DMS153 treated with DMSO at 0.1 percent for 48 hours (cell line): ENCODE measurements around the gene RIBC2.
A peak's percentile ranks its signal among the peaks of the same experiment; 100 is the strongest.
"Not testable (repeated sequence)": the region's sequence is repeated elsewhere in the genome, so short reads cannot be mapped to it uniquely, and the experiment has no call there.

Experiments used
- DNase-seq: peaks from one replicate; lab custom pipeline; 2025; ENCODE audit not compliant: unreplicated experiment; lab: John Stamatoyannopoulos, UW

Gene RIBC2, protein sequence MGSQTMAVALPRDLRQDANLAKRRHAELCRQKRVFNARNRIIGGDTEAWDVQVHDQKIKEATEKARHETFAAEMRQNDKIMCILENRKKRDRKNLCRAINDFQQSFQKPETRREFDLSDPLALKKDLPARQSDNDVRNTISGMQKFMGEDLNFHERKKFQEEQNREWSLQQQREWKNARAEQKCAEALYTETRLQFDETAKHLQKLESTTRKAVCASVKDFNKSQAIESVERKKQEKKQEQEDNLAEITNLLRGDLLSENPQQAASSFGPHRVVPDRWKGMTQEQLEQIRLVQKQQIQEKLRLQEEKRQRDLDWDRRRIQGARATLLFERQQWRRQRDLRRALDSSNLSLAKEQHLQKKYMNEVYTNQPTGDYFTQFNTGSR

DNA sequence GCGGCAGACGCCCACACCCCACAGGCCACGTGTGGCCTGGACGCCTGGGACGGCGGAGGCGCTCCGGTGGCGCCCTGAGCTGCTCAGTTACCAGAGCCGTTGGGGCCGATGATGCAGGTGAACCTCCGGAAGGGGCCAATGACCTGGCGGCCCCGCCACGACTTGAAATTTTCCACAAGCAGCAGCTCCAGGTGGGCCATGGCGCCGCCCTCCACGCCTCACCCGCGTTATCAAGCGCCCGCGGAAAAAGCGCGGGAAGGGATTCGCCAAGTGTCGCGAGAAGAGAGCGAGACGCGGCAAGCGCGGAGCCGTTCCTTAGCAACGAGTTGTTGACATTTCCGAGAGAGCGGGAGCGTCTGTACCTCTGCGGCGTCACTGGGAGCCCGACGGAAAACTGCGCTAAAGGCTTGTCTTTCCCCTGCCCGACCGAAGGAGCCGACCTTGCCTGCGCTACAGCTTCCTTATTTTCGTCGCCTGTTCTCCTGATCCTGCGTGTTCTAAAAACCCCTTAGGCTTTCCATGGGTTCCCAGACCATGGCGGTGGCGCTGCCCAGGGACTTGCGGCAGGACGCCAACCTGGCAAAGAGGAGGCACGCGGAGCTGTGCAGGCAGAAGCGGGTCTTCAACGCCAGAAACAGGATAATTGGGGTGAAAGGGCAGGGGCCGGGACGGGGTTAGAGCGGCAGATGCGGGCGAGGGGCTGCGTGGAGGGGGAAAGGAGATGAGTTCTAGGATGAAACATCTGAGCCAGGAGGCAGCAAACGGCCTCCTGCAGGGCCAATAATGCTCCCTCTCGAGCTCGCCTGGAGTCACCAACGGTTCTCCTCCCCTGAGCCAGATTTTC is at the start of gene RIBC2, which contains the start of gene SMC1B:
Gene RIBC2, plus strand, starts transcription at position 326 of the 844 bp plus-strand sequence. Its CDS starts 194 bp downstream, at position 520.
Gene SMC1B, minus strand, starts transcription at position 232 of the 844 bp plus-strand sequence. Its CDS starts 32 bp downstream, at position 200.
- DNase-seq: peak; percentile 87

DNA sequence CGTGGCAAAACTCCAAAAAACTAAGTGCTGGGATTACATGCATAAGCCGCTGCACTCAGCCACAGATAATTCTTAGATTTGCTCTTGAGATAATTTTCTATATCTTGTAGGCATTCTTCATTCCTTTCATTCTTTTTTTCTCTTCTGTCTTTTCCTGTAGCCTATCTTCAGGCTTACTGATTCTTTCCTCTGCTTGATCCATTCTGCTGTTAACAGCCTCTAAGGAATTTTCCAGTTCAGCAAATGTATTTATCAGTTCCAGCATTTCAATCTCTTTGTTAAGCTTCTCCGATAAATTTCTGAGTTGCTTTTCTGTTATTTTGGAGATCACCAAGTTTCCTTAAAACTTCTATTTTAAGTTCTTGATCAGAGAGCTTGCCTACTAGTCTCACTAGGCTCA is 46.8 kb upstream of the RIBC2 start:
- no peak for DNase-seq

DNA sequence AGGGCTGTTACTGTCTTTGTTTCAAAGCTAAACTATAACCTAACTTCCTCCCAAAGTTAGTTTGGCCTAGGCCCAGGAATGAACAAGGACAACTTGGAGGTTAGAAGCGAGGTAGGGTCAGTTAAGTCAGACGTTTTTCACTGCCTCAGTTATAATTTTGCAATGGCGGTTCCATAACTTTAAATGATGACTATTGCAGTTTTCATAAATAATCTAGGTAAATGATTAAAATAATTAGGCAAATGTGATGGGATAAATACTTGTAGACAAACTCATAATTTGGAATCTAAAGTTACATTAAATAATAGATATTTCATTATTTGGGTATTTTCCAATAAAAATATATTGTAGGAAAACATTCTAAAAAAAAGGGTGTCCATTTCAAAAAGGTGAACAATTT is 39.9 kb upstream of the RIBC2 start:
- DNase-seq: not testable (repeated sequence)

DNA sequence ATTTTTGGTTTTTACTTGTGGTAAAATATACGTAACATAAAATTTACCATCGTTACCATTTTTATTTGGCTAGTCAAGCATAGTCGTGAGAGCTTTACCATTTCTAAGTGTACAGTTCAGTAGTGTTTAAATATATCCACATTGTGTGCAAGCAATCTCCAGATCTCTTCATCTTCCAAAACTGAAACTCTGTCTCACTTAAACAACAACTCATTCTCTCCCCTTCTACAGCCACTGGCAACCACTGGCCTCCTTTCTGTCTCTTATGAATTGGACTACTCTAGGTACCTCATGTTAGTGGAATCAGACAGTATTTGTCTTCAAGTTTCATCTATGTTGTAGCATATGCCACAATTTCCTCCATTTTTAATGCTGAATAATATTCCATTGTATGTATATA is 37.5 kb upstream of the RIBC2 start:
- DNase-seq: no peak

DNA sequence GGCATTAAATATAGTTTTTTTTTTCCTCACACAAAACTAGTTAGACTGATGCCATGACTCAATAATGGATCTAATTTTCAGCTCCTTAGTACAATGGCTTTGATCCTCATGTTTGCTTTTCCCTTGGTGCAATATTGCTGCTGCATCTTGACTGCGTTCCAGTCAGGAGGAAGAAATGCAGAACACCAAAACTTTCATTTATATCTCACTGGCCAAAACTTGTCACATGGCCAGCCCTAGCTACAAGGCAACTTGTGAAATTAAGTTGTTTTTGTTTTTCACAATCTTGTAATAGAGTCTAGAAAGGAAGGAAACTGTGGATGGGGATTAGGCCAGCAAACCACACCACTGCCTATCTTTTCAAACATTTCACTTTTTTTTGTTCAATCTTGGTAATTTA is 36.8 kb upstream of the RIBC2 start:
- DNase-seq: no peak

DNA sequence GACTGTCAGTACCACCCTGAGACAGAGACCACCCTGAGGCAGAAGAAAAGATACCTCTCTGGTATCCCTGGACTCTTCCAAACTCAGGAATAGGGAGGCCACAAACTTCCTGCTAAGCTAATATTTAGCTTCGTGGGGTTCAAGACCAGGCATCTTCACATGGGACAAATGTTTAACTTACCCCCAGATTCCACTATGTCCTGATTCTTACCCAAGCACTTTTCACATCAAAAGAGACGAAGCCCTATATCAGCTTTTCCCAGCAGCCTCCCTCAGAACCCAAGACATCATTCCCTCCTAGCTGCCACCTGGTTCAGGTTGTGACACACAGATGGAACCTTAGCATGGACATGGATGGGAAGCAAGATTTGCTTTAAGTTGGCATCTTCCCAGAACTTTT is 32.1 kb upstream of the RIBC2 start:
- DNase-seq: no peak

DNA sequence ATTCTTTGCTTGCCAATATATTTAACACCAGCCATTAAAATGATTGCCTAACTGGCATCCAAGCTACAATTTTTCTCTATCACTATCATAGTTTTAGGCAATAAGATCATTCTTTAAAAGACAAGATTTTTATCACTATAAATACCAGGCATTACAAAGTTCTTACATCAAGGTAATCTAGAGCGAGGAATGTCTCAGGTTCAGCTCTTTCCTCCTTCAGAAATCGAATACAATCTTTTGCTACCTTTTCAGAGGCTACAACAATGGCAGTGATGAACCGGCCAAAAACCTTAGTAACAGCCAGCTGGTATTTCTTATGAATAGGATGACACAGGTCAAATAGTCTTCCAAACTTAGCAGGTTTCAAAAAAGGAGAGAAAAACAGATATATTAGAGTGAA is 23.9 kb upstream of the RIBC2 start:
- DNase-seq: no peak

DNA sequence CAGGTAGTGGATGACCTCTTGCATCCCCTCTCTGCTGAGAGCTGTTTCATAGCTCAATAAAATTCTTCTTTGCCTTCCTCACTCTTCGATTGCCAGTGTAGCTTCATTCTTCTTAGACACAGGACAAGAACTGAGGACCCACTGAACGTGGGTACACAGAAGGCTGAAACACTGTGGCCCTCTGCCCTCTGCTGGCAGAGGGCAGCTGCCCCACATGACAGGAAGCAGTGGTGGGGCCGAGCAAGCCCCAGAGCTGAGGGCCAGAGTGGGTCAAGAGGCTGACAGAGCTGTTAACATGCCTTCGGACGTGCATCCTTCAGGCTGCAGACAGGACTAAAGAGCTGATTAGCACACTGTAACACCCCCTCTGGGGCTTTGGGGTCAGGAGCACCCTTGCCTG is 15.7 kb upstream of the RIBC2 start:
- DNase-seq: no peak

DNA sequence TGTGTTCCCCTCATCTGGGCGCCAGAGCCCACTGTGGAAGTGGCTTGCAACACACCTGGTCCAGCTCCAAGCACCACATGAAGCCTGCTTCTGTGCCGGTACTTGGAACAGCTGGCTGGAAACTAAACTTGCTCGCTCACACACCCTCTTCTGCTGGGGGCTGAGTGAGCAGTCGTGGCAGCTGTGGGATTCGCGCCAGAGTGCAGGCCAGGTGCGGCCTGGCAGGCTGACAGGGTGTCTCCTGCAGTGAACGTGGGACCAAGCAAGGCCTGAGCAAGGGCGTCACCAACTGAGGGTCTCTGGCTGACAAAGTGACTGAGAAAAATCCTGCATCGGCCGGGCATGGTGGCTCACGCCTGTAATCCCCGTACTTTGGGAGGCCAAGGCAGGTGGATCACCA is 15.3 kb upstream of the RIBC2 start:
- no peak for DNase-seq

DNA sequence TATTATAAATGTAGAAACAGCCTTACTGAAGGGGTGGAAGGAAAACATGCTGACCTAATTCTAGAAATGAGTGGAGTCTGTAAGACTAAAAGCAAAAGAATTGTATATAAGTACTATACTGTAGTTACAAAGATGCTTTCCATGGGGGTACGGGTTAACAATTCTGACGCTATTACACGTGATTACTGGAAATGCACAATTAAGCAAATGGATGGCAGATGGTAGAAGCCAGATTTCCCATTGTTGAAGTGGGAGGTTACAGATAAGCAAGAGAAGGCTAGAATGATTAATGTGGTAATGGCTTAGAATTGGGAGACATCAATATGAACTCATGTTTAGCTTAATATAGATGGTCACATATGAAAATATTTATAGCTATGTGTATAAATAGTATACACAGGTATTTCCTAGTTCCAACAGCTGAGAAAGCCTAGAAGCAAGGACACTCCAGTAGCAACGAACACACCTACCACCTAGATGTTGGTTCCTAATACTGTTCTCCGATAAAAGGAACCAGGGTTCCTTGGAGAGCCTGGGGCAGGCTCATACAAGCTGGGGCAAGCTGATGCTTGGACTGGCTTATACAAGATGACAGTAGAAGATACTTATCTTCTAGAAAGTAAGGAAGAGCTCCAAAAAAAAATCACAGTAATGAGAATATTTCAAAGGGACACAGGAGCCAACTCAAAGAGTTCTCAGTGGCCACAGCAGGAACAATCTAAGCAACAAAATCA is 13.6 kb upstream of the RIBC2 start:
- DNase-seq: no peak

DNA sequence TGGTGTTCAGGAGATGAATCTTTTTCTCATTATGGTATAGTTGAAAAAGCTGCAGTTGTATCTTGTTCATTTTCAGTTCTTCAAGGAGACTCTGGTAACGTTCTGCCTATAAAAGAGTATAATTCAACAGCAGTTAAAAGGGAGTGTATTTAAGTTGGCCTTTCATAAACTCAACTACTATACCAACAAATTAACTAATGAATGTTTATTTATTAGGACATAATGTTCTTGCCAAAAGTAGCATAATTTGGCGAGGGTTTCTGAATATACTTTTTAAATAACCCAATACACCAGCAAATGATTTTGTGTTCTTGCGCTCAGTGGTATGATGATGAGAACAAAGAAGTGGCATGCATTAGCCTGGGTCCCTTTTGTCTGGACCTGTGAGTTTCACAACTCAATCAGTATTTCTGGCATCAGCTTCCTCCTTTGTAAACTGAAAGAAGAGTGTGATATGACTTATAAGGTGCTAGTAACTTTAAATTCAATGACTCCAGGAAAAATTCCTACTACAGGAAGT is 11.0 kb upstream of the RIBC2 start:
- no peak for DNase-seq

DNA sequence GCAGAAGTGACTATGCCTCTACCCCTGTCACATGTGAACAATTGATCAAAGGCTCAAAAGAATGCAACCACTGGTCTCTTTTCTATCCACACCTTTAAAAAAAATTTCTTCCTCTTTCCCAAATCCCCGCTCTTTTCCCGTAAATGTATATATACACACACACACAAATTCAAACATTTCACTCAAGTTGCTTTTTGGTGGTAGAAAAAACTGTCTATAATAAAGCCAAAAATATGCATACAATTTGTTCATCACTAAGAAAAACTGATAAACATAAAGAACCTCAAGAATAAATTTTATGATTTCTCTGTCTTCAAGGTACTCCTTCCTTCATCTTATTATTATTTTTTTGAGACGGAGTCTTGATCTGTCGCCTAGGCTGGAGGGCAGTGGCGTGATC is 5.7 kb upstream of the RIBC2 start:
- DNase-seq: no peak

DNA sequence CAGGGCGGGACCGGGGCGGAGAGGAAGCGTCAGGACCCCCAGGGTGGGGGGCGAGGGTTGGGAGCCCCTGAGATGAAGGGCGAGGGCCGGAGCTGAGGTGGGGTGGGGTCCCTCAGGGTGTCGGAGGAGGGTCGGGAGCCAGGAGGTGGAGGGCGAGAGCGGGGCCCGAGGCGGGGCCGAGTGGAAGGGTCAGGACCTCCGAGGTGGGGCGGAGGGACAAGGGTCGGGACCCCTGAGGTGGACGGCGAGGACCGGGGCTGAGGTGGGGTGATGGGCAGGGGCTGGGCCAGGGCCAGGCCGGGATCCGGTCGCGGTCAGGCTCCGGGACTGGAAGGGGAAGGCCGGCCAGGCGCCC is 503 bp upstream of the RIBC2 start:
- DNase-seq: no peak

DNA sequence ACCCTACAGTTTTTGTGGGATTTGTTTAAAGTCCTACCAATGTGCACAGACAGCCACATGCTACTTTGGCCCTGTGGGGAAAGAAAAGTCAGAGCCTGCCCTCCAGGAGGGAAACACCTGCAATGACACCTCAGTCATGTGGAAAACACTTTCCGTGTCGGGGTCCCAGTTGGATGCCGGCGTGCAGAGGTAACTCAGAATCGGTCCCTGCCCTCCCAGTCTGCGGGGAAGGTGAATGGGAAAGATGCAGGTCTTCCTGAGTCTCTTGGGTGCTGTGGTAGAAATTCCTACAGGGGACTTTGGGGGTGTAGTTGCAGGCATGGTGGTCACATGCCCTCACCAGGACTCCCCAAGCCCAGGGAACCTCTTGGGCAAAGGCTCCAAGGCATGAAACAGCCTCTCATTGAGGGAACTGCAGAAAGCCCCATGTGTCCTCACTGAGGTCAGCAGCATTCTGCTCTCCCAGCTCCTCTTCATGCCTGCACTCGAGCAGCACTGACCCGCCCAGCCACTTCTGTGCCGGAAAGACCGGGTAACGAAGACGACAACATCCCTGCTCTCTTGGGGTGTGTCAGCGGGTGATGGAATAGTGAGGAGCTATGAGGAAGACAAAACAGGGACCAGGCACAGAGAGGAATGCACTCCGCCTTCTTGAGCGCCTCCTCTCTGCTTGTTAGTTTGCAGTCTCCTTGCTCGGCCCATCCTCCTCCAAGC is 4.7 kb downstream of the RIBC2 start:
- no peak for DNase-seq

DNA sequence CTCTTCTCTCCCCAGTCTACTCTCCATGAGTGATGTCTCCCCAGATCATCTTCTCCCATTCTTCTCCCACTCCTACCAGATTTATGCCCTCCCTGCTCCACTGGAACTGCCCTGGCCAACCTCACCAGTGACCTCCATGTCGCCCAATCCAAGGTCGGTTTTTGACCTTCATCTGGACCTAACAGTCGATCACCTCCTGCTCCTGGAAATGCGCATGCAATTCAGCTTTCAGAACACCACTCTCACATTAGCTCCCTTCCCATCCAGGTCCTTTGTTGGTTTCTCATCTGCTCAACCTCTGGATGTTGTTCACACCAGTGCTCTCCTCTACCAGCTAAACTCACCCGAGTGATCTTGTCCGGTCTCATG is 5.3 kb downstream of the RIBC2 start:
- DNase-seq: no peak

DNA sequence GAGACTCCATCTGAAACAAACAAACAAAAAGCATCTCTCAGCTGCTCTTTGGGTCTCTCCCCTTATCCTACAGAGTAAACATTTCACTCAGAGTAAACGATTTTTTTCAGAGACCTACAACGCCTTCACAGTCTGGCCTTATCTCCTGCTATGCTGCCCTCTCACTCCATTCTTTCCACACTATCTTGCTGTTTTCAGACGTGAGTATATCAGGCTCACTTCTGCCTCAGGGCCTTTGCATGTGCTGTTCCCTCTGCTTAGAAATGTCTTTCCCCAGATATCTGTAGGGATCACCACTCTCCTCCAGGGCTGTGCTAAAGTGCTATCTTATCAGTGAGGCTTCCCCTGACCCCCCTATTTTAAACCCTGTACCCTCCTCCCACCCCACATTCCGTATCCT is 6.5 kb downstream of the RIBC2 start:
- no peak for DNase-seq

DNA sequence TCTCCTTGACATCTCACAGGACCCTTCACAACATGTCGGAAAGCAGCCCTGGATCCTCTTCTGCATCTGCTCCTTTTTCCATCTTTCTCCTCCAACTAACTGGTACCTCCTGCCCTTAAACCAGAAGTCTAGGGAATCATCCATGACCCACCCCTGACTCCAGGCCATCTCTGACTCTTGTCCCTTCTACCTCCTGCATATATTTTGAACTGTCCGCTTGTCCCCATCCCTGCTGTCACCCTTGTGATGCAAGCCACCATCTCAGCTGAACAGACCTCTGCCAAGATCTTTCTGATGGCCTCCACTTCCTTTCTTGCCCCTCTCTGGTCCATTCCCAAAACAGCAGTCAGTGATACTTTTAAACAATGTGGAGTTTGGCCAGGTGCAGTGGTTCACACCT is 7.0 kb downstream of the RIBC2 start:
- no peak for DNase-seq

DNA sequence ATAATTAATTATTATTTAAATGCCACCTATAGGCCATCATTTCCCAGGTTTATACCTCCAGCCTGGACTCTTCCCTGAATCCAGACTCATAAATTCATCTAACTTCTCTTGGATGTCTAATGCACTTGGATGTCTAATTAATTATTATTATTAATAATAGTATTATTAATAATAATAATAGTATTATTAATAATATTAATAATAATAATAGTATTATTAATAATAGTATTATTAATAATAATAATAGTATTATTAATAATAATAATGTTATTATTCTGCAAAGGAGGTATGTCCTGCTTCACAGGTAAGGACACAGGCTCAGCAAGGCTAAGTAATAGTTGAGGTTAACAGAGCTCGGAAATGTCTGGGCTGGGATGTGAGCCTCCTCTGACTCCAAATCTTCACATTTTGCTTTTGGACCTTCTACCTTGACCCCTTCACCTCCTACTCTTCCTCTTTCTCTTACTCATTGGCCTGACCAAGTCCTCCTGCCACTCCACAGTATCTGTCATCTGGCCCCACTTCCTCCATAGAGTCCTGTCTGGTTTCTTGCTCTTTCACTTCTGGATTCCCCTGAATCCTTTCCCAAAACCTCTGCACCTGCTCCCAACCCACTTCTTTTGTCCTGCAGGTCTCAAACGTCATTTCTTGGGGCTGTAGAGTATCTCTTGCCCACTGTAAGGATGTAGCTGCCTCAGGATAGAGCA is 8.0 kb downstream of the RIBC2 start:
- no peak for DNase-seq

DNA sequence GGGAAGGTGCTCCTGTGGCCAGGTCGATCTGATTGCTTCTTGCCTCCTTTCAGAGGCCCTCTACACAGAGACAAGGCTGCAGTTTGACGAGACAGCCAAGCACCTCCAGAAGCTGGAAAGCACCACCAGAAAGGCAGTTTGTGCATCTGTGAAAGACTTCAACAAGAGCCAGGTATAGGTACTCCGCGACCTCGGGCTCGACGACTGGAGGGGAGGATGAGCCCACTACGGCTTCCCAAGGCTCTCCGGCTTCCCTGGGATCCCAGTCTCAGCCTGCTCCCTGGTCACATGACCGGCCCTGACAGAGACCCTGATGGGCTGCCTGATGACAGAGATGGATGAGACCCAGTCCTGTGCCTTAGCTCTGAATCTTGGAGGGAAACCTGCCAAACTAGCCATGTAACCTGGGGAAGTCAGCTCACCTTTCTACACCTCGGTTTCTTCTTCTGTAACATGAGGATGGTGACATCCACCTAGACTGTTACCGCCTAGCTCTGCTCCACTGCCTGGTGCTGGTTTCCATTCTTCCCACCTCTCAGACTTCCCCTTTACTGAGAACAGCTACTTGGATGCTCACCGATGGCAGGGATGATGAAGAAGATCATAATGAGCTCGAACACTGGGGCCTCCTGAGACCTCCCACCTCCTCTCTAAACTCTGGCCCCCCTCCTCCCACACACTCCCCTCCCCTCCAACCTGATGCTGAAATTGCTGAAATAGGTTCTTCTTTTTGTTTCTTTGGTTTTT is 8.9 kb downstream of the RIBC2 start:
- DNase-seq: no peak

DNA sequence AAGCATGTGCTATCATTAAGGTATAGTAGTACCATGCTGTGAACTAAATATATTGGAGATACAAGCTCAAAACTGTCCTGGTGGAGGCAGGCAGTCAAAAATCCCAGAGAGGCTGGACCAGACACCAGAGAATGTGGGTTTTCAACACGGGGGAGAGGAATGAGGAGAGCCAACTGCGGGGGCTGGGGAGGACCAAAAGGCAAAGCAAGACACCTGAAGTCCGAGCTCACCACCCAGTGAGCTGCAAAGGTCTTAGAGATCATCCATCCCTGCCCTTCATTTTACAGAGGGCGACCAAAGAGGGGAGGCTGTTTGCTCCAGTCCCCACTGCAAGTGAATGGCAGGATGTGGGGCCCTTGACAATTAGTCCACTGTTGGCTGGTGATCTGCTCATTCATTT is 10.0 kb downstream of the RIBC2 start:
- DNase-seq: no peak
